Measurements from ENCODE around the gene WNT5A. TPM values are rescaled to one million over a fixed set of nuclear protein-coding genes. Genes with fewer than 3 reads are reported as not detected.

WNT5A gene
- total RNA-seq, 2 donors from 2014 or later: 5.9 to 15.0 TPM

DNA sequence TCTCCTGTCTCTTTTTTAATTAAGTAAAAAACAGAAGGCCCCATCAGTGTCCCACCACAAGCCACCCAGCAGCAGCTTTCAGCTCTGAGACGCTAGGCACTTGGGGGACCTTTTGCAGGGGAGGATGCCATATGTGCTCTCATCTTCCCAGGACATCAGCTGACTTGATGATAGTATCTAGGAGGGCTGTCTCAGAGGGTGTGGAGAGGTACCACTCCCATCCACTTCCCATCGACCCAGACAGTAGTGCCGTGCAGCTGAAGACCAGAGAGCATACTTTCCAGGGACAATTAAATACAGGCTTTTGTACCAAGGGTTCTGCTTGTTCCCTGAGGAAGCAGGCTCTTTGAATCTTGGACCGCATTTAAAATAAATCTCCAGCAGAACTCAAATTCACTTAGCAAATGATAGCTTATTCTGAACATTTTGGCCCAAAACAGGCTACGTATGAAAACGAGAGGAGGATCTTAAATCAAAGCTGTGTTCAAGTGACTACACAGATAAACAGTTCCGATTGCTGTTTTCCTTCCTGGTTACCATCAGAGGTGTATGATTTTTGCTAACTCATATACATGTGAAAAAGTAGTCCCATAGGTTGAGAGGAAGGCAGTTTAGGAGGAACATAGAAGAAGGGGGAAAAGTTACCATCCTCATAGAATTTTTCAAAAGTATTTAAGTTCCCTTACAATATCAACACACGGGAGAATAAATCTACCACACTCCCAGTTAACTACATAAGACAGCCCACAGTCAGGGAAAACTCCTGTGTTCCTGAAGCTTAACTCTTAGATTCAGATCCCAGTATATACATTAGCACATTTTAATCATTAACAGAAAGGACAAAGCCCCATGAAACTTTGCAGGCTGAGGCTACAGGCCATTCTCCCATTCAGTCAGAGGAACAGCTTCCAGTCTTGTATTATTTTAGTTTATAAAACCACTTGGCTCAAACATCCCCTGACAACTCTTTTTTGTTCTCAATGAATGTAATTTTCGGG lies 9.5 kb downstream of the WNT5A start:
- no peaks in the 10 kb centered on the region for H3K36me3 ChIP-seq (replicated peaks in 1 of 2; ENCODE audit: insufficient read depth in 1 of 2, low read depth in 2 of 2)
- TF ChIP-seq, protein P1, sequence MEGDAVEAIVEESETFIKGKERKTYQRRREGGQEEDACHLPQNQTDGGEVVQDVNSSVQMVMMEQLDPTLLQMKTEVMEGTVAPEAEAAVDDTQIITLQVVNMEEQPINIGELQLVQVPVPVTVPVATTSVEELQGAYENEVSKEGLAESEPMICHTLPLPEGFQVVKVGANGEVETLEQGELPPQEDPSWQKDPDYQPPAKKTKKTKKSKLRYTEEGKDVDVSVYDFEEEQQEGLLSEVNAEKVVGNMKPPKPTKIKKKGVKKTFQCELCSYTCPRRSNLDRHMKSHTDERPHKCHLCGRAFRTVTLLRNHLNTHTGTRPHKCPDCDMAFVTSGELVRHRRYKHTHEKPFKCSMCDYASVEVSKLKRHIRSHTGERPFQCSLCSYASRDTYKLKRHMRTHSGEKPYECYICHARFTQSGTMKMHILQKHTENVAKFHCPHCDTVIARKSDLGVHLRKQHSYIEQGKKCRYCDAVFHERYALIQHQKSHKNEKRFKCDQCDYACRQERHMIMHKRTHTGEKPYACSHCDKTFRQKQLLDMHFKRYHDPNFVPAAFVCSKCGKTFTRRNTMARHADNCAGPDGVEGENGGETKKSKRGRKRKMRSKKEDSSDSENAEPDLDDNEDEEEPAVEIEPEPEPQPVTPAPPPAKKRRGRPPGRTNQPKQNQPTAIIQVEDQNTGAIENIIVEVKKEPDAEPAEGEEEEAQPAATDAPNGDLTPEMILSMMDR (IDR thresholded peaks at IDR 0.05): no peak
- TF ChIP-seq POLR2A (IDR thresholded peaks at IDR 0.05): no peak
- 73 to 85% methylated on average over 9 of the region's 9 CpGs for WGBS, 2 donors
- H3K9me3 ChIP-seq: no peaks in the 10 kb centered on the region
- H3K27me3 ChIP-seq: no peaks in the 10 kb centered on the region
- peaks cover 23% of the 10 kb centered on the region for H3K4me1 ChIP-seq
- H3K4me3 ChIP-seq: no peak overlapping the region
- H3K27ac ChIP-seq: no peak overlapping the region
- ATAC-seq (no peak), DNase-seq (no peak)
- intact Hi-C loops (cut with DNase I): loop anchor here (10.0 kb wide), 1 partner anchor 427 kb away; no protein-coding TSS in a partner anchor

DNA sequence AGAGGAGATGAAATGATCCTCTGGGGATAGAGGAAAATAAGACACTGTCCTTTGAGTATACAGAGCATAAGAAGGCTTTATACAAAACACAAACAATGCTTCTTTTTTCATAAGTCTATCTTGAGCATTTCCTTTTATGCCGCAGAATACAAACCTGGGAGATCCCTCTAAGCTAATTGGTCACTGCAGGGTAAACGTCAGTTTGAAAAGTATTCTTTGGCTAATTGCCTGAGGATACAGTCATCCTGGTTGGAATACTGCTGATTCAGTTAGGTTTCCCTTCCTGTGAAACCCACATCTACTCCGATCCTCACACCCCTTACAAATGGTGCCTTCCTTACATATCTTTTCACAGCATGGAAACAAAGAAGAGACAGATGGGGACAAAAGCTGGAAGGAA lies 10.6 kb downstream of the WNT5A start:
- no peak for TF ChIP-seq POLR2A (IDR thresholded peaks at IDR 0.05)
- TF ChIP-seq, protein P1 (IDR thresholded peaks at IDR 0.05): no peak
- intact Hi-C loops (cut with DNase I): loop anchor here (10.0 kb wide), 1 partner anchor 428 kb away; no protein-coding TSS in a partner anchor
- no peaks in the 10 kb centered on the region for H3K36me3 ChIP-seq (replicated peaks in 1 of 2; ENCODE audit: insufficient read depth in 1 of 2, low read depth in 2 of 2)
- H3K4me1 ChIP-seq: peaks cover 12% of the 10 kb centered on the region
- no peak overlapping the region for H3K4me3 ChIP-seq
- DNase-seq (no peak), ATAC-seq (no peak)
- no peak overlapping the region for H3K27ac ChIP-seq
- H3K9me3 ChIP-seq: no peaks in the 10 kb centered on the region
- no peaks in the 10 kb centered on the region for H3K27me3 ChIP-seq
- 78 to 87% methylated on average over 3 of the region's 3 CpGs for WGBS, 2 donors

DNA sequence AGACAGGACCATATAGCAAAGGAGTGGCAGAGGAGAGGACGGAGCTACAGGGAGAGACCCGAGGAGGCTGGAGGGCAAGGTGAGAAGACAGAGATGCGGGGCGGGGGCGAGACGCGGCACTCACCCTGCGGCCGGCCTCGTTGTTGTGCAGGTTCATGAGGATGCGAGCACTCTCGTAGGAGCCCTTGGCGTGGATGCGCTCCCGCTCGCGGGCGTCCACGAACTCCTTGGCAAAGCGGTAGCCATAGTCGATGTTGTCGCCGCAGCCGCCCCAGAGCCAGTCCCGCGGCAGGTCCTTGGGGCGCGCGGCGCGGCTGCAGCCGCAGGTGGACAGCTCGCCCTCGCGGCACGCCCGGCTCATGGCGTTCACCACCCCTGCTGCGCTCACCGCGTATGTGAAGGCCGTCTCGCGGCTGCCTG lies 12.9 kb downstream of the WNT5A start:
- Histone ChIP-seq H3K4me1 (no peaks in the 10 kb centered on the region), H3K27ac (no peak overlapping the region), H3K9me3 (no peaks in the 10 kb centered on the region), H3K4me3 (no peak overlapping the region), H3K36me3 (replicated peaks in 1 of 2; ENCODE audit: insufficient read depth in 1 of 2, low read depth in 2 of 2) (no peaks in the 10 kb centered on the region), H3K27me3 (no peaks in the 10 kb centered on the region)
- DNase-seq (no peak), ATAC-seq (no peak)
- intact Hi-C loops (cut with DNase I): loop anchor here (10.0 kb wide), 1 partner anchor 431 kb away; no protein-coding TSS in a partner anchor
- WGBS, 2 donors: 51 to 54% methylated on average over 22 to 34 of the region's 44 CpGs
- no peak for TF ChIP-seq POLR2A (IDR thresholded peaks at IDR 0.05)
- TF ChIP-seq, protein P1 (IDR thresholded peaks at IDR 0.05): no peak

DNA sequence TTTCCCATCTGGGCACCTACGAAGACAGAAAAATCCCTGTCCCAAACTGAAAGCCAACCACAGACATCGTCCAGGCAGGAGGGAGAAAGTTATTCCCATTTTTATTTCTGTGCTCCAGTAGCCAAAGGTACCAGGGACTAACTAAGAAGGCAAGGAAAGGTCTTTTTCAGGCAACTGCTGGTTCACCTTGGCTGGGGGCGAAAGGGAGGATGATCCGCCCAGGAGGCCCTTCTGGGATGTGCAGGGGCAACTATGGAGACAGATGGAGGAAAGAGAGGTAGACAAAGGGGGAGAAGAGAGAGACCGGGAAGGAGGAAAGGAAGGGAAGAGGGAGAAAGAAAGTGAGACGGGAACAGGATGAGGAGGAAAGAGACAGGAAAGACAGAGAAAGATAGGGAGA lies 13.3 kb downstream of the WNT5A start:
- 78 to 86% methylated on average over 6 of the region's 6 CpGs for WGBS, 2 donors

More for the DNA sequence above, 13.3 kb downstream of the WNT5A start:
- H3K27me3 ChIP-seq: no peaks in the 10 kb centered on the region
- no peak overlapping the region for H3K27ac ChIP-seq
- no peak for ATAC-seq
- no peaks in the 10 kb centered on the region for H3K36me3 ChIP-seq (replicated peaks in 1 of 2; ENCODE audit: insufficient read depth in 1 of 2, low read depth in 2 of 2)
- intact Hi-C loops (cut with DNase I): loop anchor here (10.0 kb wide), 1 partner anchor 431 kb away; no protein-coding TSS in a partner anchor
- no peak for DNase-seq
- H3K9me3 ChIP-seq: no peaks in the 10 kb centered on the region
- H3K4me3 ChIP-seq: no peak overlapping the region
- H3K4me1 ChIP-seq: no peaks in the 10 kb centered on the region
- TF ChIP-seq, protein P1 (IDR thresholded peaks at IDR 0.05): no peak

All from body of pancreas (tissue), 4 donors.